T-helper 17 cell (primary cell): ENCODE results near the gene CCDC137. TPM values are rescaled to one million over a fixed set of nuclear protein-coding genes. Genes with fewer than 3 reads are reported as not detected.
A peak's percentile ranks its signal among the peaks of the same experiment; 100 is the strongest.

Experiments used
- ATAC-seq: fragments of 150-1000 bp; cut with Tn5 transposase; 2 replicates; pipeline ENCODE4 v1.10.0; 2021; ENCODE audit warnings: mild to moderate bottlenecking, moderate library complexity
- DNase-seq, 3 donors: peaks; one replicate each; pipeline versions ENCODE4 v3.0.0 to v3.0.0-alpha.2; 2020 to 2021
- H3K9me3 ChIP-seq: one replicate; pipeline ENCODE4 v1.7.0; 2013; ENCODE audit warnings: low read length, mild to moderate bottlenecking; ENCODE audit not compliant: control insufficient read depth, poor library complexity, severe bottlenecking
- H3K27ac Mint-ChIP-seq: one replicate; pipeline ENCODE4 v1.8.0; 2022; ENCODE audit warnings: mild to moderate bottlenecking, moderate library complexity, mixed read lengths
- H3K27me3 Mint-ChIP-seq: one replicate; pipeline ENCODE4 v1.8.0; 2022; ENCODE audit warnings: mixed read lengths
- H3K36me3 Mint-ChIP-seq: one replicate; pipeline ENCODE4 v1.8.0; 2022; ENCODE audit warnings: low read depth, mixed read lengths
- H3K4me1 Mint-ChIP-seq: one replicate; pipeline ENCODE4 v1.8.0; 2022; ENCODE audit warnings: mild to moderate bottlenecking, mixed read lengths
- H3K4me3 Mint-ChIP-seq: one replicate; pipeline ENCODE4 v1.8.0; 2022; ENCODE audit warnings: mild to moderate bottlenecking, moderate library complexity, mixed read lengths
- total RNA-seq, 4 donors: library from RNA in 2 of 4; stranded (reverse) in 2 of 4; gene quantifications; one replicate each; pipeline ENCODE4 v1.2.3 and lab custom pipeline; 2022 to 2026

CCDC137 gene
- total RNA-seq, 2 donors from 2014 or later: 15.0 to 18.4 TPM

- H3K9me3 ChIP-seq: no peaks in the 10 kb centered on the region
- no peak for ATAC-seq
- H3K27me3 Mint-ChIP-seq: no peaks in the 10 kb centered on the region
- peaks cover 22% of the 10 kb centered on the region for H3K4me1 Mint-ChIP-seq
- peaks cover 3% of the 10 kb centered on the region for H3K36me3 Mint-ChIP-seq
- DNase-seq: no peak
- no peak overlapping the region for H3K27ac Mint-ChIP-seq
- H3K4me3 Mint-ChIP-seq: no peak overlapping the region
These were observed 13.6 kb downstream of the CCDC137 start for GRCh38 chr17:81680150-81680549.

DNA sequence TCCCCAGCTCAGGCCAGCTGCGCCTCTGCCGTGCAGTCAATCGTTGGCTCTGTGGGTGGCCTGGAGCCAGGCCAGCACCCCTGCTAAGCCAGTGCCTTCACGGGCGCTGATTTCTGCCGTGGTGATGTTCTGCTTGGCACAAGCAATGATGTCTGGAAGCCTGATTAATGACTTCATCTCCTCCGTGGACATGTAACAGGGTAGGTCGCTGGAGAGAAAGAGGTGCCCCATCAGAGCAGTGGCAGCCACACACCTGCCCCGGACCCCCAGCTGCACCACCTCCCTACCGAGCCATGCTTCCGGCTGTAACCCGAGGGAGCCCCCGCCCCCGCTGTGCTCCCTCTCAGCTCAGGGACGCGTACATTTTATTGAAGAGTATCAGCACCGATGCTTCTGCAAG lies 15.1 kb downstream of the CCDC137 start:
- H3K4me3 Mint-ChIP-seq: no peak overlapping the region
- peaks cover 17% of the 10 kb centered on the region for H3K4me1 Mint-ChIP-seq
- DNase-seq (no peak), ATAC-seq (no peak)
- H3K36me3 Mint-ChIP-seq: peaks cover 3% of the 10 kb centered on the region
- H3K27me3 Mint-ChIP-seq: no peaks in the 10 kb centered on the region
- H3K27ac Mint-ChIP-seq: no peak overlapping the region
- H3K9me3 ChIP-seq: no peaks in the 10 kb centered on the region

- Mint-ChIP-seq H3K4me3 (peak overlapping the region; percentile 99), H3K36me3 (peaks cover 3% of the 10 kb centered on the region), H3K4me1 (peaks cover 17% of the 10 kb centered on the region), H3K27me3 (no peaks in the 10 kb centered on the region), H3K27ac (peak overlapping the region; percentile 60)
- DNase-seq (no peak), ATAC-seq (no peak)
- no peaks in the 10 kb centered on the region for H3K9me3 ChIP-seq
These were observed 16.1 kb downstream of the CCDC137 start for GRCh38 chr17:81682565-81683207.

- no peaks in the 10 kb centered on the region for H3K27me3 Mint-ChIP-seq
- no peak for DNase-seq
- peak; percentile 26 for ATAC-seq
- peak overlapping the region; percentile 88 for H3K27ac Mint-ChIP-seq
- H3K4me1 Mint-ChIP-seq: peaks cover 15% of the 10 kb centered on the region
- H3K36me3 Mint-ChIP-seq: peaks cover 3% of the 10 kb centered on the region
- no peaks in the 10 kb centered on the region for H3K9me3 ChIP-seq
- H3K4me3 Mint-ChIP-seq: peak overlapping the region; percentile 99
These were observed 16.7 kb downstream of the CCDC137 start for GRCh38 chr17:81683208-81683583.

DNA sequence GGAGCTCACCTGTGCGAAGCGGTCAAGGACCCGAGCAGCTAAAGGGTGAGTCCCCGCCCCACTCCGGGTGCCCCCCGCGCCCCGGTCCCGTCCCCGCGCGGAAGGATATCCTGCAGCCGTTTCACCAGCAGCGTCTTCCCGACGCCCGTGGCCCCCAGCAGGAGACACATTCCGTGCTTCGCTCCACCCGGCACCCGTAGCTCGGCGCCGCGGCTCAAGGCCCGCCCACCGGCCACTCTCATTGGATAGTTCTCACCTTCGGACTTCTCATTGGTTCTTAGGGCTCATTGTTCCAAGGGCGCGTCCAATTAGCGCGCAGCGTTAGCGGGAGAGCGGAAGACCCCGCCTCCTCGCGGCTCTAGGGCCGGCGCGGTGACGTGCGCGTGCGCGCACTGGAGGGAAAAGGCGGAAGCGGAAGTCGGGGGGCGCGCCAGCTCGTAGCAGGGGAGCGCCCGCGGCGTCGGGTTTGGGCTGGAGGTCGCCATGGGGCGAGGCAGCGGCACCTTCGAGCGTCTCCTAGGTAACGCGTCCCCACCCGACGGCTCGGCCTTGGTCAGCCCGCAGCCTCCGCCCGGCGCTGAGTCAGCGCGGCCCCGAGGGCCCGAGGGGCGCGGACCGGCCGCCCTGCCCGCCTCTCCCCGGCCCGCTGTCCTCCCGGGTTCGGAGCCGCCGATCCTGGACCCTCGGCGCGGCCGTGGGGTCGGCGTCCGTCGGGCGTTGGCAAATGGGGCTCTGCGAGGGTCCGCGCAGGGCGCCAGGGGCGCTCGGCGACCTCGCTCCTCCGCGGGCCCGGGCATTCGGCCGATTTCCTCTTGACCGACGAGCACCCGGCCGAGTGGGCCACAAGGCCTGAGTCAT lies 17.3 kb downstream of the CCDC137 start, which contains the start of the genes ARL16 and HGS:
ARL16 (minus strand) TSS at position 214 of the 858 bp plus-strand sequence; CDS start at position 170, 44 bp downstream.
HGS (plus strand) TSS at position 428 of the 858 bp plus-strand sequence; CDS start at position 484, 56 bp downstream.
- Mint-ChIP-seq H3K4me1 (peaks cover 15% of the 10 kb centered on the region), H3K27me3 (no peaks in the 10 kb centered on the region), H3K27ac (peak within 1 kb of the TSS; percentile 88), H3K36me3 (peaks cover 3% of the 10 kb centered on the region), H3K4me3 (peak within 1 kb of the TSS; percentile 99)
- ATAC-seq (peak; percentile 99), DNase-seq (peak; percentile 96 to 97 (median 96))
- no peaks in the 10 kb centered on the region for H3K9me3 ChIP-seq

DNA sequence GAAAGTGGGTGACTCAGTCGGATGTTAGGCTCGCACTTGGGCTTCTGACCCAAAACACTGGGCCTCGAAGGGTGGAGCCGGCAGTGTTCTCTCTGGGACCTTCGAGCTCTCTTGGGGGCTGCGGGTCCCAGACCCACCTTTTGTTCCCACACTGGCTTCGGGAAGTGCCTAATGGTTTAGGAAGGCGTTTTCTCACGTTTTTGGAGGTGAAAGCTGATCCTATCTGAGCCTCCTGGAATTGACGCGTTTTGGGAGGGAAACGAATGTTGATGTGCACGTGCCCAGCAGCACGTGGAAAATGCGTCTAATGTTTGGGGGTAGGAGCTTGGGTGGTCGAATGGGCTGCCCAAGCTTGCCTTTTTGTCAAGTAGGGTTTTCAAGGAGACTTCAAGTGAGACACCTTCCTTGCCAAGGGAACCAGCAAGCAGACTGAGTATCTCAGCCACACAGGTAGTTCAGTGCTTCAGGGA lies 17.9 kb downstream of the CCDC137 start:
- Mint-ChIP-seq H3K36me3 (peaks cover 3% of the 10 kb centered on the region), H3K27me3 (no peaks in the 10 kb centered on the region), H3K4me3 (peak overlapping the region; percentile 87), H3K27ac (peak overlapping the region; percentile 88), H3K4me1 (peaks cover 20% of the 10 kb centered on the region)
- DNase-seq: no peak
- no peaks in the 10 kb centered on the region for H3K9me3 ChIP-seq
- no peak for ATAC-seq

GRCh38 chr17:81685108-81685507 lies 18.6 kb downstream of the CCDC137 start:
- peaks cover 3% of the 10 kb centered on the region for H3K36me3 Mint-ChIP-seq
- H3K4me3 Mint-ChIP-seq: peak overlapping the region; percentile 87
- no peaks in the 10 kb centered on the region for H3K9me3 ChIP-seq
- DNase-seq (no peak), ATAC-seq (no peak)
- peaks cover 20% of the 10 kb centered on the region for H3K4me1 Mint-ChIP-seq
- no peaks in the 10 kb centered on the region for H3K27me3 Mint-ChIP-seq
- peak overlapping the region; percentile 88 for H3K27ac Mint-ChIP-seq

DNA sequence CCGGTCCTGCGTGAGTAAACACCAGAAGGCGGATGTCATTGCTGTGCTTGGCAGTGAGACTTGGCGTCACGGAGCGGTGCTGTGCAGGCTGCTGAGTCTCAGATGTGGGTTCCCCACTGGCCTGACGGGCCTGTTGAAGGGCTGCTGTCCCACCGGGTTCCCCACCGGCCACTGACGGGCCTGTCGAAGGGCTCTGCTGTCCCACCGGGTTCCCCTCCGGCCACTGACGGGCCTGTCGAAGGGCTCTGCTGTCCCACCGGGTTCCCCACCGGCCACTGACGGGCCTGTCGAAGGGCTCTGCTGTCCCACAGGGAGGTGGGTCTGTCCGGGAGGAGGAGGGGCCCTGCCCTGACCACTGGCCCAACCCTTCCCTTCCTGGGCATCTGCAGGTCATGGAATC lies 20.1 kb downstream of the CCDC137 start:
- ATAC-seq (no peak), DNase-seq (no peak)
- Mint-ChIP-seq H3K36me3 (peaks cover 3% of the 10 kb centered on the region), H3K4me1 (peaks cover 20% of the 10 kb centered on the region), H3K27me3 (no peaks in the 10 kb centered on the region), H3K4me3 (no peak overlapping the region), H3K27ac (peak overlapping the region; percentile 88)
- H3K9me3 ChIP-seq: no peaks in the 10 kb centered on the region

GRCh38 chr17:81687770-81688541 lies 21.4 kb downstream of the CCDC137 start:
- no peak for ATAC-seq
- H3K4me3 Mint-ChIP-seq: no peak overlapping the region
- peaks cover 3% of the 10 kb centered on the region for H3K36me3 Mint-ChIP-seq

GRCh38 chr17:81688616-81689015 lies 22.1 kb downstream of the CCDC137 start:
- ATAC-seq (no peak), DNase-seq (no peak)
- no peak overlapping the region for H3K27ac Mint-ChIP-seq
- H3K4me3 Mint-ChIP-seq: no peak overlapping the region
- H3K4me1 Mint-ChIP-seq: peaks cover 13% of the 10 kb centered on the region
- H3K9me3 ChIP-seq: no peaks in the 10 kb centered on the region
- H3K27me3 Mint-ChIP-seq: no peaks in the 10 kb centered on the region
- H3K36me3 Mint-ChIP-seq: peaks cover 2% of the 10 kb centered on the region

More at GRCh38 chr17:81687770-81688541, 21.4 kb downstream of the CCDC137 start:
- H3K9me3 ChIP-seq: no peaks in the 10 kb centered on the region
- H3K4me1 Mint-ChIP-seq: peaks cover 15% of the 10 kb centered on the region
- H3K27me3 Mint-ChIP-seq: no peaks in the 10 kb centered on the region
- no peak for DNase-seq
- H3K27ac Mint-ChIP-seq: no peak overlapping the region

DNA sequence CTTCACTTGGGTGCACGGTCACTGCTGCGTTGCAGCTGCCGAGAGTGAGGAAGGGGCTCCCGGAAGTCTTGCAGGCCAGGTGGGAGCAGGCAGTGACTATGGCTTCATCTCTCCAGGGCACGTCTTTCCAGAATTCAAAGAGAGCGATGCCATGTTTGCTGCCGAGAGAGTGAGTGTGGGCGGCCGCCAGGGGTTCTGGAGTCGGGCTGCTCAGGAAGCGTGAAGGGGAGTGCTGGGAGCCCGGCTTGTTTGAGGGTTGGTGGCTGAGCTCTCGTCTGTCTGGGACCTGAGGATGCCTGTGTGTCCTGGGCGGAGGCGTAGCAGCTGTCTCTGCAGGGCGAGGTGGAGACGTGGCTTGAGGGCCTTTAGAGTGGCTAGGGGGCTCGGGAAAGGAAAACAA lies 23.5 kb downstream of the CCDC137 start:
- Mint-ChIP-seq H3K27ac (peak overlapping the region; percentile 75), H3K4me1 (peaks cover 5% of the 10 kb centered on the region), H3K4me3 (no peak overlapping the region), H3K27me3 (no peaks in the 10 kb centered on the region), H3K36me3 (no peaks in the 10 kb centered on the region)
- no peak for ATAC-seq
- no peak for DNase-seq
- H3K9me3 ChIP-seq: no peaks in the 10 kb centered on the region

DNA sequence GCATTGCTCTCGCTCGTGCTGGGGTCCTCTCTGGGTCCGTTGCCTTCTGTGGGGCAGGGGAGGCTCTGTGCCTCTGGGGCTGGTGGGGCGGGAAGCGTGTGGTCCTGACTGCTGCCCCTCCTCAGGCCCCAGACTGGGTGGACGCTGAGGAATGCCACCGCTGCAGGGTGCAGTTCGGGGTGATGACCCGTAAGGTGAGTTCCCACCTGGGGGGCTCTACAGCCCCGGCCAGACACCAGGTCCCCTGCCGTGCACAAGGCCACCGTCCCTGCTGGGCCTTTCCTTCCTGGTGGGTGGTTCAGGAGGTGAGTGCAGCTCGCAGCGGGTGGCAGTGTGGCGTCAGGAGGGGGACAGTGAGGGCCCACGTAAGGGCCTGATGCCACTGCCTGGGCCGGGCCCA lies 24.0 kb downstream of the CCDC137 start:
- ATAC-seq (no peak), DNase-seq (no peak)
- H3K36me3 Mint-ChIP-seq: no peaks in the 10 kb centered on the region
- H3K9me3 ChIP-seq: no peaks in the 10 kb centered on the region
- peaks cover 5% of the 10 kb centered on the region for H3K4me1 Mint-ChIP-seq
- no peaks in the 10 kb centered on the region for H3K27me3 Mint-ChIP-seq
- no peak overlapping the region for H3K27ac Mint-ChIP-seq
- H3K4me3 Mint-ChIP-seq: no peak overlapping the region

DNA sequence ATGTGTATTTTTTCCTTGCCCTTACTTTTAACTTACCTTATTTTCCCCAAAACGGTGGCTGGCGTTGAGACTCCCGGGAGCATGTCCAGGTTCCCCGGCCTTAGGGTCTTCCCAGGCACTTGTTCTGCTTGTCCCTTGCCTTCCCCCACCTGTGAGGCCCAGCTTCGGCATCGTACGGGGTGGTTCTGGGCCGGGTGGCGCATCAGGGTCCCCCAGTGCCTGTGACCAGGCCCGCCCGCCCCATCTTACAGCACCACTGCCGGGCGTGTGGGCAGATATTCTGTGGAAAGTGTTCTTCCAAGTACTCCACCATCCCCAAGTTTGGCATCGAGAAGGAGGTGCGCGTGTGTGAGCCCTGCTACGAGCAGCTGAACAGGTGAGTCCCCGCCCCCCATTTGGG lies 24.7 kb downstream of the CCDC137 start:
- H3K4me1 Mint-ChIP-seq: peaks cover 5% of the 10 kb centered on the region
- no peaks in the 10 kb centered on the region for H3K9me3 ChIP-seq
- peak overlapping the region; percentile 47 for H3K27ac Mint-ChIP-seq
- no peak for ATAC-seq
- no peak for DNase-seq
- H3K27me3 Mint-ChIP-seq: no peaks in the 10 kb centered on the region
- no peak overlapping the region for H3K4me3 Mint-ChIP-seq
- H3K36me3 Mint-ChIP-seq: no peaks in the 10 kb centered on the region
